GM12891 (cell line): Measurements from ENCODE around the gene PCBP4.

Experiments
- DNase-seq: peaks from one replicate; pipeline ENCODE4 v3.0.0; 2011; ENCODE audit warnings: low spot score; ENCODE audit not compliant: insufficient read length
- FAIRE-seq: peaks from 2 replicates; lab custom pipeline; 2011; peaks lifted over from hg19 to GRCh38; lab: Jason Lieb, UNC
- PAX5 ChIP-seq: IDR thresholded peaks from 2 replicates; pipeline ENCODE4 v1.6.1; 2011; ENCODE audit warnings: low read length, moderate library complexity, mild to moderate bottlenecking; ENCODE audit not compliant: insufficient read depth, severe bottlenecking
- POLR2A ChIP-seq: IDR thresholded peaks from 2 replicates; pipeline ENCODE4 v1.6.1; 2011; ENCODE audit warnings: low read depth, low read length, control low read depth
- POLR2AphosphoS5 ChIP-seq: IDR thresholded peaks from 2 replicates; pipeline ENCODE4 v1.6.1; 2011; ENCODE audit warnings: low read depth, low read length, control low read depth
- POU2F2 ChIP-seq: IDR thresholded peaks from 2 replicates; pipeline ENCODE4 v1.6.1; 2011; ENCODE audit warnings: low read depth, mild to moderate bottlenecking, control low read depth, low read length, moderate library complexity
- SPI1 ChIP-seq: IDR thresholded peaks from 2 replicates; pipeline ENCODE4 v1.6.1; 2011; ENCODE audit warnings: low read depth, low read length, control low read depth
- TAF1 ChIP-seq: IDR thresholded peaks from 2 replicates; pipeline ENCODE4 v1.6.1; 2011; ENCODE audit warnings: low read depth, low read length, control low read depth

Gene PCBP4

DNA sequence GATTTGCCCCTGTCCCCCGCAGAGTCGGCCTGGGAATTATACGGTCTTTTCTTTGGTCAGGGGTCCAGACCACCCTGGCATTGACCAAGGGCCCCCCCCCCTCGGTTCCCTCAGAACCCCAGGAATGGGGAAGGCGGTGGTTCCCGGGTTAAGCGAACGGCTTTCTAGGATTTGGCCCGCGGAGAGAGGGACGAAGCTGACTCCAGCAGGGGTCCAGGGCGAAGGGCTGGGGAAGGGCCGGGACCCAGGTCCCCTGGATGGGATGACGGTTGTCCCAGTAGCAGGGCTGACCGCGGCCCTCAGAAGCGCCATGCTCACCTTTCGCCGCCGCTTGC is 25.8 kb downstream of the PCBP4 start:
- DNase-seq: no peak
- TF ChIP-seq POLR2AphosphoS5: no peak
- TF ChIP-seq PAX5: no peak
- TF ChIP-seq POU2F2: no peak
- no peak for TF ChIP-seq SPI1
- TF ChIP-seq TAF1: no peak
- FAIRE-seq: no peak

- DNase-seq (no peak), FAIRE-seq (peak; percentile 47)
- TF ChIP-seq POU2F2 (no peak), PAX5 (no peak), TAF1 (no peak), POLR2AphosphoS5 (no peak), SPI1 (no peak), POLR2A (no peak)
These were observed 26.4 kb downstream of the PCBP4 start for GRCh38 chr3:51940648-51941462.

GRCh38 chr3:51938780-51939425 is 28.4 kb downstream of the PCBP4 start:
- no peak for FAIRE-seq

DNA sequence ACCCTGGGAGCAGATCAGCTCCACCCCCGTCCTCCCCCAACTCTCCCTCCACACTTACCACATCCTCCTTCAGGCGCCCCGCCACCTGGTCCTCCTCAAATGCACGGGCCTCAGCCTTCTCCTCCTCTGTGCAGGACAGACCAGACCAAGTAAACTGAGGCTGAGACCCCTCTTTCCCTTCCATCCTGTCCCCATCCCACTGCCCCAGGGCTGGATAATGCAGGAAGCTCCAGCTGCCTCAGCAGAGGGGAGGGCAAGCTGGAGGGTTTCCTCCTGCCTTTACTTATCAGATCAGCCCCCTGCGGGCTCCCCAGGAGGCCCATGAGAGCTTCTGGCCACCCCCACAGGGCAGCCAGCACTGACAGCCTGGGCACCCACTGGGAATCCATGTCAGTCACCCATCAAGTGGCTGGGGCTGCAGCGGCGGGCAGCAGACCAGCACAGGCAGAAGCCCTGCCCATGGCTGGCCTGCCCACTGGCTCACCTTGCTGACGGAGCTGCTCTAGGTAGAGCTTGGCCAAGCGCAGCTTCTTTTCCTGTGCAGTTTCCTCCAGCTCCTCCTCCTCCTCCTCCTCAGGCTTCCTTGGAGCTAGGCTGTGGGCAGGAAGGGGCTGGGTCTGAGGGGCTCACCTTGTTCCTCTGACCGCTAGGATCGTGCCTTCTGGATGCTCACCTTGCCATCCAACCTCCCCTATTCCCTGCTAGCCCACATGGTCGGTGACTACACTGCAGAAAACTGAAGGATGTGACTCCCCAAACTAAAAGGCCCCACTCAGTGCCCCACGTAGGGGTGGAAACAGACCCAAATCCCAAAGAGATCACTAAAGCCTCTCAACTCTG is 29.4 kb downstream of the PCBP4 start:
- TF ChIP-seq TAF1 (no peak), POLR2AphosphoS5 (no peak), POLR2A (no peak), POU2F2 (no peak), PAX5 (no peak), SPI1 (no peak)
- FAIRE-seq: no peak
- no peak for DNase-seq

More at GRCh38 chr3:51938780-51939425, 28.4 kb downstream of the PCBP4 start:
- DNase-seq: no peak
- TF ChIP-seq POU2F2 (no peak), POLR2A (no peak), TAF1 (no peak), POLR2AphosphoS5 (no peak), SPI1 (no peak), PAX5 (no peak)

DNA sequence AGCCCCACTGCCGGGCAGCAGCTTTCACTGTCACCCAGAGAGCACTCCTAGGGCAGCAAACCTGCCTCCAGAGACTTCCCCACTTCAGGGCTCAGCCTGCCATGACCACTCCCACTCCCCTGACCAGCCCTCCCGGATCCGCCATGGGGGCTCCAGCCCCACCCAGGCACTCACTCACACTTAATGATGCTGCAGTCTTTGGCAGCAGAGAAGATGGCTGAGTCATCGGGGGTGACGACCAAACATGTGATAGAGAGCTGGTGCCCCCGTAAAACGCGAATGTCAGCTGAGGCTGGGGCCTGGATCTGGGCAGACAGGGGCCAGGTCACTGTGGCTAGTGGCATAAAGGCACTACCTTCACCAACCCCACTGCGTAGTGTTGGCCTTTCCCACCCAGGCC is 30.2 kb downstream of the PCBP4 start:
- no peak for DNase-seq
- FAIRE-seq: no peak
- TF ChIP-seq POLR2A (no peak), SPI1 (no peak), POU2F2 (no peak), POLR2AphosphoS5 (no peak), PAX5 (no peak), TAF1 (no peak)

- FAIRE-seq: no peak
- TF ChIP-seq PAX5 (no peak), TAF1 (no peak), POLR2A (no peak), POU2F2 (no peak), POLR2AphosphoS5 (no peak), SPI1 (no peak)
- no peak for DNase-seq
These were observed 31.1 kb downstream of the PCBP4 start for GRCh38 chr3:51935886-51936755.

DNA sequence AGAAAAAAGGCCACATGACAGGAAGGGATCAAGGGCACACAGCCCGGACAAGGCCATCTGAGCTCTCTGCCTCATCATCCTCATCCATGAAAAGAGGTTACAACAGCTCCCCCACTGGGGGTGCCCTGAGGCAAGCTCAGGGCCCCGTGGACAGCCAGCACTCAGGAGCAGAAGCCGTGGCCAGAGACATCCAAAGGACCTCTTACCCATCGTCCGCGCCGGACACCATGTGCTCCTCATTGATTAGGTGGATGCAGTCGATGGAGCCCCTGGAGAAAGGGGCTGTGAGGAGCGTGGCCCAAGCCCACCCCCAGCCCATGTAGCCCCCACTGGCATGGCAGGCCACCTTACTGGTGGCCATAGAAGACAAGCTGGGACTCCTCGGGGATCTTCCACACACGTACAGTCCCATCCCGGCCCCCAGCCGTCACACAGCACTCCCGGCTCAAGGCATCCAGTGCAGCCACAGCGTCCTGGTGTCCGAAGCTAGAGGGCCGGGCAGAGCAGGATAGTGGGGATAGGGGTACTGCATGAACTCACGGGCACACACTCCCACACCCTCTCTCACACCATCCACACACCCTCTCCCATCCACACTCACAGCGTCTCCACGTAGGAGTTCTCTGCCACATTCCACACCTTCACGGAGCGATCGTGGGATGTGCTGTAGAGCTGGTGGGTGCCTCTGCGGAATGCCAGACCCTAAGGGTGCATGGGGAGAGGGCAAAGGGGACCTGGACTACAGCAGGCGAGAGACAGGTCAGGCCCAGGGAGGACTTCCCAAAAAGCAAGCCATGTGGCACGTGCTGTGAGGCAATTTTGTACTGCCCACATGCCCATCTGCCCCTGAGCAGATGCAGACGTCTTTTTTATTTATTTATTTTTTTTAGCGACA is 32.0 kb downstream of the PCBP4 start:
- TF ChIP-seq POLR2AphosphoS5 (no peak), PAX5 (no peak), POLR2A (no peak), POU2F2 (no peak), TAF1 (no peak), SPI1 (no peak)
- DNase-seq (no peak), FAIRE-seq (no peak)

DNA sequence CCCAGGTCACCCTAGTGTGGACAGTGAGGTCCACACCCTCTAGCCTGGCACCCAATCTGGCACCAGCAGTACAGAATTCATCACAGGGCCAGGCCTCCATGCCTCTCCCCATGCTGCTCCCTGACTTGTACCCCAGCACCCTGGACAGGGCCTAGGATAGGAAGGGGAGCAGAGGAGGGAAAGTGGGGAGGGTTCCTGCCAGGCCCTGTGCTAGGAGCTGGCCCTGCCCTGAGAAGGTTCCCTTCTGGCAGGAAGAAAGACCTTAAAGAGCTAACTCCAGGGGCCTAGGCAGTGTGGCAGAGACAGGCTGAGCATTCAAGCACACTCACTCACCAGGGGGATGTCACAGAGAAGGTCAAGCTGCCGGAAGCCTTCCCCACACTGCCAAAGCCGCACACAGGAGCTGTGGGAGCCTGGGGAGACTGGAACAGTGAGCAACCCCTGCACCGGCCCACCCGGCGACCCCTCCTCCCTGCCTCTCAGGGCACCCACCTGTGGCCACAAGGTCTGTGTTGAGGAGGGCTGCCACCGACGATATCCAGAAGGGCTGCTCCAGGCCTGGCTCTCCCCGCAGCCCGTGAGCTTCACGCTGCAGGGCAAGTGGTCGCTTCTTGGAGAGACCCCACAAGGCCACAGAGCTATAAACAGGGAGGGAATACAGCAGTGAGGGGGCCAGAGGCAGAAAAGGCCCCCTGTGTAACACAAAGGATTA is 33.0 kb downstream of the PCBP4 start:
- no peak for FAIRE-seq
- DNase-seq: no peak
- TF ChIP-seq SPI1 (no peak), POLR2AphosphoS5 (no peak), POU2F2 (no peak), PAX5 (no peak), TAF1 (no peak), POLR2A (no peak)
